ENCODE results near the gene CFAP61. TPM values are rescaled to one million over a fixed set of nuclear protein-coding genes. Genes with fewer than 3 reads are reported as not detected.
"Not testable (repeated sequence)": the region's sequence is repeated elsewhere in the genome, so short reads cannot be mapped to it uniquely, and the experiment has no call there.

The CFAP61 gene
- total RNA-seq, 1 experiment from 2014 or later: 0.16 TPM

DNA sequence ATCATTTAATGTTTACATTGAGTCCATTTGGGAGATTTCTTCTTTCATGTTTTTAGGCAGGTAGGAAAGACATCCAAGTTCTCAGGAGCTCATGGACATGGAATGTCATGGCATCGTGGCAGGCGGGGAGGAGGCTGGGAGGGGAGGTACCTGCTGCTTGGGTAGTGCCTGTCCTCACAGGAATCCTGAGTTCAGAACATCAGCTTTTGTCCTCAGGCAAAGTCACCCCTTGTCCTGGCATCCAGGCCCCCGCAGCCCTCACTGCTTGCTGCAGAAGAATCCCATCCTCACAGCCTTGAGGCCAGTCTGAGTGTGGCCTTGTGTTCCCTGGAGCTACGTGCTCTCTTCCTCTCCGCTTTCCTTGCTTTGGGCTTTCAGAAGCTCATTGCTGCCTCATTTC is 157.4 kb downstream of the CFAP61 start:
- DNase-seq (ENCODE audit: low spot score): no peak

- peak; percentile 43 for DNase-seq (ENCODE audit: low spot score)
Measured at GRCh38 chr20:20210327-20210726, 158.0 kb downstream of the CFAP61 start.

DNA sequence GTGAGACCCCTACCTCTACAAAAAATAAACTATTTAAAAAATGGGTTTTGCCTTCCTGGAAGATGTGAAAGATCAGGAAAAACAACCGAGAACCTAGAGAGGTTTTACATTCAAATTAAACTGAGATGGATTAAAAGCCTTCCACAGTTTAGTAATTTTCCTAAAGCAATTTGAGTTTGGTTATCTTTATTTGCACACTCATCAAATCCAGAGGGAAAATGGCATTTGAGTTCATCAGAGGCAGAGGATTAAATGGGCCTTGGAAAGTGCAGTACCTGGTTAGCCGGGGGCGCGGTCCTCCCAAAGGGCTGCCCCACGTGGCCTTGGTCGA is 158.6 kb downstream of the CFAP61 start:
- no peak for DNase-seq (ENCODE audit: low spot score)

DNA sequence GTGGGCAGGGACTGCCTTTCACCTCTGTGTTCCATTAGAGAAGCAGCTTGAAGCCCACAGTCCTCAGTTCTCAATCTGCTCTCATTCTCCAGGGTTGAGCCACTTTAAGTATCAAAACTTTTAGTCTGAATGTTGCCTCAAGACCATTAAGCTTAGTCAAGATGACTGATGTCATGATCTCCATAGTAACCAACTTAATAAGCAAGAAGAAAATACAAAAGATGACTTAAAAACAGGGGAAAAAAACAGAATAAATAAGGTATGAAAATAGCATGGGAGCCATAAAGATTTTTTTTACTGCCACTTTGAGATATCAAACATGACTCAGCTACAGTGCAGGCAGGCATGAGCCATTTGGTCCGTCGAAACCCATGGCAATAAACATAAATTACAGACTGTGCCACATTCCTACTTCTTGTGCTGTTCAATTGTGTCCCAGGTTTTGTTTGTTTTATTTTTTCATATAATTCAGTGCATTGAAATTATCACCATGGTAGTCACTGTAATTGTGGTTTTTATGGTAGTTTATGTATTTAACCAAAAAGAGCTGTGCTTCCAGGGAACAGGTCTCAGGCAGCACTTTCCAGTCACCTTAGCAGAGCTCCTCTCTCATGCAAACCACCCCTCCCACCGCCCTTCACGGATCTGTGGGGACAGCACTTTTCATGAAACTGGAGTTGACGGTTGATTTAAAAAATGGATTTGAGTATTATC is 159.1 kb downstream of the CFAP61 start:
- peak; percentile 96 for DNase-seq (ENCODE audit: low spot score)

- no peak for DNase-seq (ENCODE audit: low spot score)
Measured at GRCh38 chr20:20211988-20212518, 159.7 kb downstream of the CFAP61 start.

DNA sequence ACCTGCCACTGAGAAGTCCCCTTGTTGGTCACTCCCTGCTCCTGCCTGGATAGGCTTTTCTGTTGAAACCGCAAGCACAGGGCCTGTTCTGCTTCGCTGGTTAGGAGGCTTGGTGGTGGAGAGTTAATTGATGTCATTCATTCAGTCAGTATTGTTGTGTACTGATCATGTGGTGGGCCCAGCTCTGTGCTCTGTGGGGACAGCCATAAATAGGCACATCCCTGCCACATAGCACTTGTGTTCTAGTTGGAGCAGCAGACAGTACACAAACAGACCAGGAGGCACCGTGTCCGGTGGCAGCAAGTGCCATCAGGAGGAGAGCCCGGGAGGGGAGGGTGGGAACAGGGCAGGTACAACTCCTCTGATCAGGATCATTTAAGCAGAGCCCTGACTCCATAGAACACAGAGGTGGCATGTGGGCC is 160.4 kb downstream of the CFAP61 start:
- DNase-seq (ENCODE audit: low spot score): no peak

DNA sequence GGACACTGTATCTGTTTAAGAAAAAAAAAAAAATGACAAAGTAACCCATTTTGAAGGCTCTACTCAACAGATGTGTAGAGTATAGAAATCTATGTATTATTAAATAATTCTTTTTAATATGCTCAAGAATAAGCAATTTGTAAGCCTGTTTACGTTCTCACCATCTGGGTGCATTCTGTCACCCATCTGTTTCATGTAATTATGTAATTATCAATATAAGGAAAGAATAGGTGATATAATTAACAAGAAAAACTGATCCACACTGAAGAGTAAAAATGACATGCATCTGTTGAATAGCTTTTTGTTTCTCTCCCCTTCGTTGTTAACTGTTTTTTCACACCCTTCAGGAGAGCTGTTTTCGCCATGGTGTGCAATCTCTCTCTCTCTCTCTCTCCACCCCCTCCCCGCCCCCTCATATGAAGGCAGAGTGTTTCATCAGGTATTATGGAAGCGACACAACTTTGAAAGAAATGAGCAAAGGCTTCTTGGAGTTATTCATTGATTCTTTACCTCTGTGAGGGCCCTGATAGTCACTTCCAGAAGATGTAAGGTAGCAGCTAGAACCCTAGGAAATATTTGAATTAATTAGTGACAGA is 161.3 kb downstream of the CFAP61 start:
- no peak for DNase-seq (ENCODE audit: low spot score)

GRCh38 chr20:20214757-20215275 is 162.5 kb downstream of the CFAP61 start:
- no peak for DNase-seq (ENCODE audit: low spot score)

GRCh38 chr20:20215976-20216727 is 163.8 kb downstream of the CFAP61 start:
- no peak for DNase-seq (ENCODE audit: low spot score)

GRCh38 chr20:20216941-20217340 is 164.6 kb downstream of the CFAP61 start:
- DNase-seq (ENCODE audit: low spot score): no peak

DNA sequence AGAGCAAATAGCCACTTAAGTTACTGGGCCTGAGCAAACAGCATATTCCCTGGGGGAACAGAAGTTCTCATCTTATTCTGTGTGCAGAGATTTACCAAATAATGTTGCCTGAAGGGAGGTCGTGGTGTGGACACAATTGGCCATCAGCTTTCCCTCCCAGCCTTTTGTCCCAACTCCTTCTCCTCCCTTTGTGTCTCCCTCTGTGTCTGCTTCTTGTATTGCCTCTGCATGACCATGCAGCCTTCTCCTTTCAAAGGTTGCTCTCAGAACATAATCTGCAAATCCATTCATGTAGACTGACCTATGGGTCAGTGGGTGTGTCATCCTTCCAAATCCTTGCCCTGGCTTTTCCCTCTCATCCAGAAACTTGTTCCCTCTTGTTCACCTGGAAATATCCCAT is 165.3 kb downstream of the CFAP61 start:
- DNase-seq (ENCODE audit: low spot score): no peak

DNA sequence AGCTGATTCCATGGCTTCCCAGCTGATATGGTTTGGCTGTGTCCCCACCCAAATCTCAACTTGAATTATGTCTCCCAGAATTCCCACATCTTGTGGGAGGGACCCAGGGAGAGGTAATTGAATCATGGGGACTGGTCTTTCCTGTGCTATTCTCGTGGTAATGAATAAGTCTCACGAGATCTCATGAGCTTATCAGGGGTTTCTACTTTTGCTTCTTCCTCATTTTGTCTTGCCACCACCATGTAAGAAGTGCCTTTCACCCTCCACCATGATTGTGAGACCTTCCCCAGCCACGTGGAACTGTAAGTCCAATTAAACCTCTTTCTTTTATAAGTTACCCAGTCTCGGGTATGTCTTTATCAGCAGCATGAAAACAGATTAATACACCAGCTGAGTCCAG is 165.8 kb downstream of the CFAP61 start:
- DNase-seq (ENCODE audit: low spot score): not testable (repeated sequence)

- no peak for DNase-seq (ENCODE audit: low spot score)
Measured at GRCh38 chr20:20219016-20219415, 166.7 kb downstream of the CFAP61 start.

GRCh38 chr20:20220134-20220533 is 167.8 kb downstream of the CFAP61 start:
- no peak for DNase-seq (ENCODE audit: low spot score)

DNA sequence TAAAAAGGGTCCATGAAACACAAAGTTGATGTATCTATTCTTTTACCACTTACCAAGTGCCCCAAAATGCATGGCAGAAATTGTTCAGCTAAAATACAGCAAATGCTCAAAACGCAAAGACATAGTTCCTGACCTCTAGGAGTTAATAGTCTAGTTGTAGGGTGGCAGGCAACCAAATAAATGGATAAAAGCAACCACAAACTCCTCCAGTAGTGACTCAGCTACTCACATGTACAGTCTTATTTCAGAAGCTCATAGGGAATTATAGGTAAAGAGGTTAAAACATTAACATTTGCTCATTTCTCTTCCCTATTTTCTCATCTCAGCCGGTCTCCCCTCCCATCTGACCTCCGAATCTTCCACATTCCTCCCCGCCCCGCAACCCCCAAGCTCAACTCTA is 171.6 kb downstream of the CFAP61 start:
- peak; percentile 33 for DNase-seq (ENCODE audit: low spot score)

DNA sequence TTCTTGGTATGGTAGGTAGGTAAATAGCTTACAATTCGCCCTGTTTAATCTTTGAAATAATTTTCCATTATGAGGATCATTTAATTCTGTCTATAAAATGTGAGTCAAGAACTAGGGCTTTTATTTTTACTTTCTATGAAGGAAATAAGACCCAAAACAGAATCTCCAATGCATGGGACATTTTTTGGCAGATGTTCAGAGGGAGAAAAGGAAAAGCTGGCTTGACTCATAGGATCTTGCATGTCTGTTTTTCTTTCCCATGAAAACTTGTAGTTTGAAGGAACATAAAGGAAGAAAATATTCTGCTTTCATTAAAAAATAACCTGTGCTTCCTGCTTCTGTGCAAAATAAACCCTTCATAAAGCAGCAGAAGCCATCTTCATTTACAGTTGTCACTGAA is 172.5 kb downstream of the CFAP61 start:
- no peak for DNase-seq (ENCODE audit: low spot score)

- DNase-seq (ENCODE audit: low spot score): no peak
Measured at GRCh38 chr20:20225325-20226043, 173.2 kb downstream of the CFAP61 start.

DNA sequence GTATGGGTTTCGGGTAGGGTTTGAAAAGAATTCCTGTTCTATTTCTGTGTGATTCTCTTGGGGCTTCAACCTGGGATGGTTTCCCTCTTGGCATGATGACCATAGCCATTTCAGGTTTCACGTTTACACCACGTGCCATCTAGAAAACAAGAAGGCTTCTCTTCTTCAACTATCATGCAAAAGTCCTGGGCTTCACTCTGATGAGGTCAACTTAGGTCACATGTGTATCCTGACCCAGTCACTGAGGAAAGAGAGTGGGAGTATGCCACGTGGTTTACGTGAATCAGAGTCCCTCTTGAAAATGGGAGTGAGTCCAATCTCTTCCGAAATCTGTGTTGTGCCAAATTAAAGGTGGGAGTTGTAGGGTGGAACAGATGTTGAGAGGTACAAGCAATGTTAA is 174.2 kb downstream of the CFAP61 start:
- DNase-seq (ENCODE audit: low spot score): no peak

- no peak for DNase-seq (ENCODE audit: low spot score)
Measured at GRCh38 chr20:20227013-20227571, 174.8 kb downstream of the CFAP61 start.

DNA sequence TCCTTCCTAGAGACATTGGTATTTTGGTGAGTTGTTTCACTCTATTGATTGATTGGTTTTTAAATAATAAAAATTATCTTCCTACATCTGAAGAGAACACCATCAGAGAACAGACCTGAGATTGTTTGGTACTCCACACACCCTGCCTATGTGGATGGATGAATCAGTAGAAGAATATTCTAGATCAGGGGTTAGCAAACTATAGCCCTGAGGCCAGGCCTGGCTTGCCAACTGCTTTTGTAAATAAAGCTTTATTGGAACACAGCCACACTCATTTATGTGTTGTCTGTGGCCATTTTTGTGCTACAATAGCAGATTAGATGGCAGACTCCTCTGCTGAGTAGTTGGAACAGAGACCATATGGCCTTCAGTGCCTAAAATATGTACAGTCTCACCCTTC is 176.0 kb downstream of the CFAP61 start:
- DNase-seq (ENCODE audit: low spot score): no peak

- DNase-seq (ENCODE audit: low spot score): peak; percentile 73
Measured at GRCh38 chr20:20229595-20229994, 177.3 kb downstream of the CFAP61 start.

DNA sequence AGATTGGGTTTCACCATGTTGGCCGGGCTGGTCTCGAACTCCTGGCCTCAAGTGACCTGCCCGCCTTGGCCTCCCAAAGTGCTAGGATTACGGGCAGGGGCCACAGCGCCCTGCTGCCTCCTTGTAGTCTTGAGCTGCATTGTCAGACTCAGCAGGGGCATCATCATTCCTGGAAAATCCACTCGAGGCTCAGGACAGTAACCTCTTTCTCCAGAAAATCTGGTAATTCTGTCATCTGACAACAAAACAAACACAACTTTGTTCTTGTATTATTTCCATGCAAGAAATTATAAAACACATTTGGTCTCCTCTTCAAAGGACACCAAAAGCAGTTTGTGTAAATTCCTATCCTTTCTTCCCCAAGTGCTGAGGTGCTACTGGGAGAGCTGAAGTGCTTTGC is 178.4 kb downstream of the CFAP61 start:
- DNase-seq (ENCODE audit: low spot score): no peak

Data from A172 (cell line).